Measurements from ENCODE around the gene ACVR1C. TPM values are rescaled to one million over a fixed set of nuclear protein-coding genes. Genes with fewer than 3 reads are reported as not detected.
"Not testable (repeated sequence)": the region's sequence is repeated elsewhere in the genome, so short reads cannot be mapped to it uniquely, and the experiment has no call there.

The ACVR1C gene
- total RNA-seq, 4 donors from 2014 or later = under 0.01 to 0.71 (median 0.06) TPM; not detected in 1

DNA sequence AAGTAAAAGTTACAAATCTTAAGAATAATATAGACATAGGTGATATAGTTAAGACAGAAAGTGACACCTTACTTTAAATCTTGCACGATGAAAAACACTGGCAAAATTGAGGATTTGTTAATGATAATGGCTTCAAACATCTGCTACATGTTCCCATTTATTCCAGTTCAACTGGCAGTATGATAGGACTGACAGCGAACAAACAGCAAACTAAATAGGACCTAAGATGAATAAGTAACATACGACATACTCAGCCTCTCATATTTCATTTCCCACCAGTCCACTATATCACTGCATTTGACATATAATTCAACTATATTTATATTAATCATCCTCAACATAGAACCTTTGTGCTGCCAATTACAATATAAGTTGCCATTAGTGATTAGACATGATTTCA is 36.3 kb downstream of the ACVR1C start:
- Histone ChIP-seq H3K27me3 (peaks cover 0 to 7% (median 2%) of the 10 kb centered on the region in 4 donors), H3K36me3 (no peaks in the 10 kb centered on the region), H3K27ac (replicated peaks in 1 of 4) (no peak overlapping the region), H3K4me3 (no peak overlapping the region), H3K9me3 (no peaks in the 10 kb centered on the region), H3K4me1 (peaks cover 0 to 5% (median 2%) of the 10 kb centered on the region in 4 donors)
- no peak for DNase-seq (ENCODE audit: extremely low spot score)
- no peak for TF ChIP-seq POLR2AphosphoS5 (IDR thresholded peaks at IDR 0.05)
- TF ChIP-seq, protein P1, sequence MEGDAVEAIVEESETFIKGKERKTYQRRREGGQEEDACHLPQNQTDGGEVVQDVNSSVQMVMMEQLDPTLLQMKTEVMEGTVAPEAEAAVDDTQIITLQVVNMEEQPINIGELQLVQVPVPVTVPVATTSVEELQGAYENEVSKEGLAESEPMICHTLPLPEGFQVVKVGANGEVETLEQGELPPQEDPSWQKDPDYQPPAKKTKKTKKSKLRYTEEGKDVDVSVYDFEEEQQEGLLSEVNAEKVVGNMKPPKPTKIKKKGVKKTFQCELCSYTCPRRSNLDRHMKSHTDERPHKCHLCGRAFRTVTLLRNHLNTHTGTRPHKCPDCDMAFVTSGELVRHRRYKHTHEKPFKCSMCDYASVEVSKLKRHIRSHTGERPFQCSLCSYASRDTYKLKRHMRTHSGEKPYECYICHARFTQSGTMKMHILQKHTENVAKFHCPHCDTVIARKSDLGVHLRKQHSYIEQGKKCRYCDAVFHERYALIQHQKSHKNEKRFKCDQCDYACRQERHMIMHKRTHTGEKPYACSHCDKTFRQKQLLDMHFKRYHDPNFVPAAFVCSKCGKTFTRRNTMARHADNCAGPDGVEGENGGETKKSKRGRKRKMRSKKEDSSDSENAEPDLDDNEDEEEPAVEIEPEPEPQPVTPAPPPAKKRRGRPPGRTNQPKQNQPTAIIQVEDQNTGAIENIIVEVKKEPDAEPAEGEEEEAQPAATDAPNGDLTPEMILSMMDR (IDR thresholded peaks at IDR 0.05) = no peak
- no peak for TF ChIP-seq POLR2A (IDR thresholded peaks at IDR 0.05; ENCODE audit: low read depth)
- no peak for TF ChIP-seq EP300 (IDR thresholded peaks at IDR 0.05)
- intact Hi-C loops (cut with DNase I) = no loop called here
- WGBS = 76% methylated on average over 3 of the region's 3 CpGs

DNA sequence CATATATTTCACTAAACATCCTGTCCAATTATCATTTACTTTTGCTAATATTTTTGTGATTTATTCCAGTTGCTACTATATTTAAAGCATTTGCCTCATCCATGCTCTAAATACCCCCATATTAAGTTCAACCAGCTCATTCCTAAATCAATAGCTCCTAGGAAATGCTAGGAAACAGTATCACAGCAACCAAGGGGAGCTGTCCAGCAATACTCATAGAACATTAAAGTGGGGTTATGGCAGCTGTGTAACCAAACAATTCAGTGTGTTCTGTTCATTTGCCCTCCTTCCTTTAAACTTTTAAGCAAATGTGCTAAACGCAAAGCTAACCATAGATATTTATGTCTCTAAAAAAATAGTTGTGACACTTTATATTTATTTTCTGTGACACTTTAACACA is 41.1 kb downstream of the ACVR1C start:
- Histone ChIP-seq H3K27ac (replicated peaks in 1 of 4) (no peak overlapping the region), H3K27me3 (no peaks in the 10 kb centered on the region), H3K4me1 (no peaks in the 10 kb centered on the region), H3K9me3 (no peaks in the 10 kb centered on the region), H3K36me3 (no peaks in the 10 kb centered on the region), H3K4me3 (no peak overlapping the region)
- no peak for TF ChIP-seq EP300 (IDR thresholded peaks at IDR 0.05)
- TF ChIP-seq, protein P1 (IDR thresholded peaks at IDR 0.05) = no peak
- no peak for TF ChIP-seq POLR2AphosphoS5 (IDR thresholded peaks at IDR 0.05)
- TF ChIP-seq POLR2A (IDR thresholded peaks at IDR 0.05; ENCODE audit: low read depth) = no peak
- 59% methylated on average over 1 of the region's 1 CpG for WGBS
- intact Hi-C loops (cut with DNase I) = no loop called here
- DNase-seq (ENCODE audit: extremely low spot score) = no peak

DNA sequence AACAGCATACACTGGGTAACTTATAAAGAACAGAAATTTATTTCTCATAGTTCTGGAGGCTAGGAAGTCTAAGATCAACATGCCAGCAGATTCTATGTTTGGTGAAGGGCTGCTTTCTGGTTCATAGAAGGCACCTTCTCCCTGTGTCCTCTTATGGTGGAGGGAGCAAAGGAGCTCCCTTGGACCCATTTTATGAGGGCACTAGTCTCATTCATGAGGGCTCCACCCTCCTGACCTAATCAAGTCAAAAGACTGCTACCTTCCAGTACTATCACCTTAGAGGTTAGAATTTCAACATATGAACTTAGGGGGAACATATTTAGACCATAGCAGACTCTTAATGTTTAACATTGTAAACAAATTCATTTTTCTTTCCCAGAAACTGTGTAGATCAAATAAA is 54.5 kb downstream of the ACVR1C start:
- Histone ChIP-seq H3K4me1 (no peaks in the 10 kb centered on the region), H3K27ac (replicated peaks in 1 of 4) (no peak overlapping the region), H3K27me3 (no peaks in the 10 kb centered on the region), H3K4me3 (no peak overlapping the region), H3K9me3 (no peaks in the 10 kb centered on the region), H3K36me3 (no peaks in the 10 kb centered on the region)
- intact Hi-C loops (cut with DNase I) = no loop called here
- TF ChIP-seq POLR2A (IDR thresholded peaks at IDR 0.05; ENCODE audit: low read depth) = no peak
- TF ChIP-seq, protein P1 (IDR thresholded peaks at IDR 0.05) = no peak
- no peak for TF ChIP-seq EP300 (IDR thresholded peaks at IDR 0.05)
- no peak for TF ChIP-seq POLR2AphosphoS5 (IDR thresholded peaks at IDR 0.05)
- DNase-seq (ENCODE audit: extremely low spot score) = no peak

DNA sequence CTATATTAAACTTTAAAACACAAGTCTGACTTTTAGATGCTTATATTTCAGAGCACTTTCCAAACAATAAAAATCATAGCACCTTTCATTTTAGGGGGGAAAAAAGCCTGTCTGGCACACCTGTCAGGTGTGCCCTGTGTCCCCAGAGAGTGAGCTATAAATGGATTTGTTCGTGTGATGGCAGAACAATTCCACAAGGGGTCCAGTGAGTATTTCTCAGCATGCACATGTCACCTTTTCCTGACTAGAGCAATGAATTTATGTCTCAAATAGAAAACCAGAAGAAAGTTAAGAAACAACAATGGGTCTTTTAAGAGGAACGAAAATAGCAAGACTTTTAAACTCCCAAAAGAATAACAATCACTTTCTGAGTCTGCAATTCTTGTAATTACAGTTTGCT is 55.9 kb downstream of the ACVR1C start:
- H3K27me3 ChIP-seq = no peaks in the 10 kb centered on the region
- 37% methylated on average over 2 of the region's 2 CpGs for WGBS
- H3K9me3 ChIP-seq = no peaks in the 10 kb centered on the region
- DNase-seq (ENCODE audit: extremely low spot score) = no peak
- intact Hi-C loops (cut with DNase I) = no loop called here
- no peak overlapping the region for H3K4me3 ChIP-seq
- no peaks in the 10 kb centered on the region for H3K36me3 ChIP-seq
- TF ChIP-seq POLR2AphosphoS5 (IDR thresholded peaks at IDR 0.05) = no peak
- TF ChIP-seq, protein P1 (IDR thresholded peaks at IDR 0.05) = peak in 1 of 3 experiments; percentile 9
- H3K27ac ChIP-seq (replicated peaks in 1 of 4) = no peak overlapping the region
- no peaks in the 10 kb centered on the region for H3K4me1 ChIP-seq

DNA sequence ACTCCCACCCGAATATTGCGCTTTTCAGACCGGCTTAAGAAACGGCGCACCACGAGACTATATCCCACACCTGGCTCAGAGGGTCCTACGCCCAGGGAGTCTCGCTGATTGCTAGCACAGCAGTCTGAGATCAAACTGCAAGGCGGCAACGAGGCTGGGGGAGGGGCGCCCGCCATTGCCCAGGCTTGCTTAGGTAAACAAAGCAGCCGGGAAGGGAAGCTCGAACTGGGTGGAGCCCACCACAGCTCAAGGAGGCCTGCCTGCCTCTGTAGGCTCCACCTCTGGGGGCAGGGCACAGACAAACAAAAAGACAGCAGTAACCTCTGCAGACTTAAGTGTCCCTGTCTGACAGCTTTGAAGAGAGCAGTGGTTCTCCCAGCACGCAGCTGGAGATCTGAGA is 62.0 kb downstream of the ACVR1C start:
- intact Hi-C loops (cut with DNase I); H3K4me3 ChIP-seq; H3K27me3 ChIP-seq; H3K27ac ChIP-seq (replicated peaks in 1 of 4); H3K9me3 ChIP-seq; H3K4me1 ChIP-seq; DNase-seq (ENCODE audit: extremely low spot score); H3K36me3 ChIP-seq: not testable (repeated sequence)
- WGBS = no CpG with 5 or more reads among the region's 15 CpGs

DNA sequence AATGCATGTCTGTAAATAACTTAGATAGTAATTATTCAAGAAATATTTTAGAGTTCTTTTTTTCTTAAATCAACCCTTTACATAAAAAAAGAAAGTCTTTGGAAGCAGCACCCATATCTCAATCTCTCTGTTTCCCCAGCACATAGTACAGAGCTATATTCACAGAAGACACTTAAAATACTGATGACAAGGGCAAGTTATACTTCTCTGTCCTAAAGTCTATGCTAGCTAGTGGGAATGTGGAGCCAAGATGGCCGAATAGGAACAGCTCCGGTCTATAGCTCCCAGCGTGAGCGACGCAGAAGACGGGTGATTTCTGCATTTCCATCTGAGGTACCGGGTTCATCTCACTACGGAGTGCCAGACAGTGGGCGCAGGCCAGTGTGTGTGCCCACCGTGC is 62.6 kb downstream of the ACVR1C start:
- H3K4me3 ChIP-seq; H3K9me3 ChIP-seq; H3K4me1 ChIP-seq; H3K36me3 ChIP-seq; DNase-seq (ENCODE audit: extremely low spot score); intact Hi-C loops (cut with DNase I); H3K27me3 ChIP-seq; H3K27ac ChIP-seq (replicated peaks in 1 of 4): not testable (repeated sequence)
- WGBS = 100% methylated on average over 2 of the region's 10 CpGs

Data from esophagus muscularis mucosa (tissue), 4 donors.